ENCODE measurements around the gene HSPB9. TPM values are rescaled to one million over a fixed set of nuclear protein-coding genes. Genes with fewer than 3 reads are reported as not detected.

HSPB9 gene
- total RNA-seq, 4 donors from 2014 or later: 0.14 TPM; not detected in 3

- H3K4me1 ChIP-seq: peaks cover 9 to 18% (median 14%) of the 10 kb centered on the region in 4 donors
- in situ Hi-C loops (cut with MboI; ENCODE audit: low pct_ligation_motif_present in 1 of 4, low pct_unique_long_range_greater_than_20kb in 1 of 4, low sequenced_read_pairs in 3 of 4): loop anchor here in 2 of 4 donors (10.0 kb wide), 1 partner anchor 142 kb away; the partner anchor contains the start of gene CNP (in 2 of the 2)
- TF ChIP-seq EP300 (IDR thresholded peaks at IDR 0.05; ENCODE audit: low read depth): no peak
- TF ChIP-seq CTCF (IDR thresholded peaks at IDR 0.05): no peak
- no peak for TF ChIP-seq POLR2AphosphoS5 (IDR thresholded peaks at IDR 0.05)
- TF ChIP-seq POLR2A (IDR thresholded peaks at IDR 0.05): no peak
- no peaks in the 10 kb centered on the region for H3K27me3 ChIP-seq
- no peaks in the 10 kb centered on the region for H3K9me3 ChIP-seq
- intact Hi-C loops (cut with DNase I; ENCODE audit: low total_unique reads): no loop called here
- WGBS, 2 donors (ENCODE audit: low coverage in 1 of 2): 64 to 93% methylated on average over 2 to 6 of the region's 6 CpGs
- peaks cover 0 to 5% (median 0%) of the 10 kb centered on the region in 4 donors for H3K36me3 ChIP-seq
- no peak for DNase-seq
- H3K4me3 ChIP-seq: peak overlapping the region in 2 of 4 donors; percentile 10 to 25
- peak overlapping the region in 1 of 4 donors; percentile 2 for H3K27ac ChIP-seq
Measured at GRCh38 chr17:42107124-42107523, 15.5 kb upstream of the HSPB9 start.

- Histone ChIP-seq H3K27me3 (no peaks in the 10 kb centered on the region), H3K4me1 (peaks cover 12 to 22% (median 16%) of the 10 kb centered on the region in 4 donors), H3K9me3 (no peaks in the 10 kb centered on the region), H3K36me3 (peaks cover 0 to 5% (median 0%) of the 10 kb centered on the region in 4 donors), H3K27ac (peak overlapping the region in 1 of 4 donors; percentile 2), H3K4me3 (peak overlapping the region in 2 of 4 donors; percentile 10 to 25)
- in situ Hi-C loops (cut with MboI; ENCODE audit: low pct_ligation_motif_present in 1 of 4, low pct_unique_long_range_greater_than_20kb in 1 of 4, low sequenced_read_pairs in 3 of 4) (loop anchor here in 2 of 4 donors (10.0 kb wide), 1 partner anchor 143 kb away; the partner anchor contains the start of gene CNP (in 2 of the 2)), intact Hi-C loops (cut with DNase I; ENCODE audit: low total_unique reads) (no loop called here)
- TF ChIP-seq EP300 (IDR thresholded peaks at IDR 0.05; ENCODE audit: low read depth): no peak
- TF ChIP-seq POLR2A (IDR thresholded peaks at IDR 0.05): no peak
- TF ChIP-seq CTCF (IDR thresholded peaks at IDR 0.05): no peak
- TF ChIP-seq POLR2AphosphoS5 (IDR thresholded peaks at IDR 0.05): no peak
- DNase-seq: peak; percentile 92
- 53 to 100% methylated on average over 6 to 46 of the region's 51 CpGs for WGBS, 2 donors (ENCODE audit: low coverage in 1 of 2)
Measured at GRCh38 chr17:42107597-42108576, 14.7 kb upstream of the HSPB9 start.

- peaks cover 0 to 5% (median 0%) of the 10 kb centered on the region in 4 donors for H3K36me3 ChIP-seq
- H3K27ac ChIP-seq: no peak overlapping the region
- intact Hi-C loops (cut with DNase I; ENCODE audit: low total_unique reads) (no loop called here), in situ Hi-C loops (cut with MboI; ENCODE audit: low pct_ligation_motif_present in 1 of 4, low pct_unique_long_range_greater_than_20kb in 1 of 4, low sequenced_read_pairs in 3 of 4) (loop anchor here in 2 of 4 donors (10.0 kb wide), 1 partner anchor 144 kb away; the partner anchor contains the start of gene CNP (in 2 of the 2))
- H3K4me1 ChIP-seq: peaks cover 17 to 28% (median 21%) of the 10 kb centered on the region in 4 donors
- H3K27me3 ChIP-seq: no peaks in the 10 kb centered on the region
- TF ChIP-seq POLR2AphosphoS5 (IDR thresholded peaks at IDR 0.05) (no peak), POLR2A (IDR thresholded peaks at IDR 0.05) (no peak), CTCF (IDR thresholded peaks at IDR 0.05) (no peak), EP300 (IDR thresholded peaks at IDR 0.05; ENCODE audit: low read depth) (no peak)
- H3K4me3 ChIP-seq: no peak overlapping the region
- H3K9me3 ChIP-seq: no peaks in the 10 kb centered on the region
- 93% methylated on average over 9 of the region's 9 CpGs; no CpG with 5 or more reads in 1 of the 2 donors for WGBS, 2 donors (ENCODE audit: low coverage in 1 of 2)
- DNase-seq: no peak
Measured at GRCh38 chr17:42109086-42109485, 13.5 kb upstream of the HSPB9 start.

All from transverse colon (tissue), 4 donors.